ENCODE data around the gene CYGB.

CYGB gene

GRCh38 chr17:76500074-76500746 is 37.3 kb downstream of the CYGB start:
- H3K4me3 ChIP-seq (ENCODE audit: low read length), result peak overlapping the region; percentile 89
- no peak for TF ChIP-seq CTCF (IDR thresholded peaks at IDR 0.05; ENCODE audit: insufficient read depth, low read depth, low read length, missing control alignments)
- peak; percentile 34 for DNase-seq (ENCODE audit: low read depth)

DNA sequence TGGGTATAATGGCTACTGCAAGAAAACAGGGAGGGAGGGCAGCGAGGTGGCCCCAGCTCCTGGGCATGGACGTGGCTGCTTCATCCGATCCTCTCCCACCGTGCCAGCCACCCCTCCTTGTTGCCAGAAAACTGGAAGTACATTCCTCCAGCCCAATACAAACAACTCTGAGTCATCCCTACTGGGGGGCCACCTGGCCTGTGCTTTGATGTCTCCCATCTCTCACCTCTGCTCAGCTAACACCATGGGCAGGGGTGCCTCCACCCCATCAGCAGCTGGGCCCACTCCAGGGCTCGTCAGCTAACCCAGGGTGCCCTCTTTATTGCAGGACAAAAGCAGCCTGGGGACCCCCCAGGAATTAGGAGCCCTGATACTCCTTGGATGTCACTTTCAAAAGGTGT is 38.2 kb downstream of the CYGB start:
- H3K4me3 ChIP-seq (ENCODE audit: low read length), result peak overlapping the region; percentile 89

DNA sequence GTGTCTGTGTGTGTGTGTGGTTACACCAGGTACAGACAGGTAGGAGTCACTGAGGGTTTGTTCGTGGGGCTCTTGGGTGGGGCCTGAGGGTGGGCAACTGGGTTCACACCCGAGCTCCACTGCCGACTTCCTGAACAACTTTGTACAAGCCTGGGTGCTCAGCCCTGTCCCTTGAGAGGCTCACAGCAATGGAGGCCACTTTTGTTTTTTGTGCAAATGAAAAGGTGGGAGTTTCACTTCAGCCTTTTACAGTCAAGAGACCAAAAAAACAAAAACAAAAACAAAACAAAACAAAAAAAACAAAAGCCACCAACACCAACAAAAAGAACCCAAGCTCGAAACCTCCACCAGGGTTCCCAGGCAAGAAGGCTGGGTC is 38.6 kb downstream of the CYGB start:
- DNase-seq (ENCODE audit: low read depth), result no peak
- no peak overlapping the region for H3K4me3 ChIP-seq (ENCODE audit: low read length)
- TF ChIP-seq CTCF (IDR thresholded peaks at IDR 0.05; ENCODE audit: insufficient read depth, low read depth, low read length, missing control alignments), result no peak

More for the DNA sequence above, 38.2 kb downstream of the CYGB start:
- DNase-seq (ENCODE audit: low read depth), result peak; percentile 42
- TF ChIP-seq CTCF (IDR thresholded peaks at IDR 0.05; ENCODE audit: insufficient read depth, low read depth, low read length, missing control alignments), result no peak

DNA sequence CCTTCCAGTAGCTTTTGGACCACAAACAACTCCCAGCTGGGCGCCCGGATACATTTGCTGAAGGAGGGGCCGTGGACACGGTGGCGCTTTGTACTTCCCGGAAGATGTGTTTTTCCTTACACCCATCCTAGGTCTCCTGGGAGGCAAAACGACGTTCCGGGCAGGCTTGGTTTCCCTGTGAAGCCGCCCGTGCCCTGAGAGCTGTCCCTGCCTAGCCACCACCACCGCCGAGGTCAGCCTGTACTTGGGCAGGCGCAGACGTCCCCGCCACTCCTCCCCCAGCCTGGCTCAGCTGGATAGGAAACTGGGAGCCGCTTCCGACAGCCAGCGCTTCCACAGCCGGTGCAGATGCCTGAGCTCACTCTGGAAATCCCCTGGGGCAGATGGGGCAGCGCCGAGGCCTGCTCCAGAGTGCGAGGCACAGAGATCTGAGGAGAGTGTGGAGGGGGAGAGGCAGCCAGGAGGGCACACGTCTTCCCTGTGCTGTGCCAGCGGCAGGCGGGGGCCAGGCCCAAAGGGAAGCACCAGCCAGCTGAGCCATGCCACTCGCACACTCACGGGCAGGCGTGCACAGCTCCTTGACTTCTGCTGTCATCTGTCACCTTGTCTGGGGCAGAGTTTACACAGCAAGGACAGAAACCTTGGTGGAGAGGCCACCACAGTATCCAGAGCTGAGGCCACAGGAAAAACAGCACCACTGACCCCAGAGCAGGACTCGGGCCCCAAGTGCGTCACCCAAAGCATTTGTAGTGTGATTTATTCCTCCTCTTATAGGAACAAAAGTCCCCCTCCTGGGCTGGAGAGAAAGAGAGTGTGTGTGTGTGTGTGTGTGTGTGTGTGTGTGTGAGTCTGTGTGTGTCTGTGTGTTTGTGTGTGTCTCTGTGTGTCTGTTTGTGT is 39.3 kb downstream of the CYGB start:
- H3K4me3 ChIP-seq (ENCODE audit: low read length), result no peak overlapping the region
- no peak for TF ChIP-seq CTCF (IDR thresholded peaks at IDR 0.05; ENCODE audit: insufficient read depth, low read depth, low read length, missing control alignments)
- peak; percentile 95 for DNase-seq (ENCODE audit: low read depth)

GRCh38 chr17:76497699-76497978 is 39.9 kb downstream of the CYGB start:
- DNase-seq (ENCODE audit: low read depth), result no peak
- H3K4me3 ChIP-seq (ENCODE audit: low read length), result no peak overlapping the region
- no peak for TF ChIP-seq CTCF (IDR thresholded peaks at IDR 0.05; ENCODE audit: insufficient read depth, low read depth, low read length, missing control alignments)

DNA sequence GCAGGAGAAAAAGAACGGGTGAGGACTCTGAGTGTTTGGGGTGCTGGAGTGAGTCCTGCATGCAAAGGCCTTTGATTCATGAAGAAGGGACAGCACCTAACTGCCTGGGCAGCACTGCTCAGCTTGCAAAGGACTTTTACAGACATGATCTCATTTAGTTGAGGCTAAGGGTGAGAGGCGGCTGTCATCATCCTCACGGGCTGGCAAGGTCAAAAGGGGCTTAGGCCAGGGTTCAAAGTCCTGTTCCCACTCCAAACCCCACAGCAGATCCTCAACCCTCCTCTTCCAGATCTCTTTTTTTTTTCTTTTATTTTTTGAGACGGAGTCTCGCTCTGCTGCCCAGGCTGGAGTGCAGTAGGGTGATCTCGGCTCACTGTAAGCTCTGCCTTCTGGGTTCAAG is 41.0 kb downstream of the CYGB start:
- no peak overlapping the region for H3K4me3 ChIP-seq (ENCODE audit: low read length)
- no peak for TF ChIP-seq CTCF (IDR thresholded peaks at IDR 0.05; ENCODE audit: insufficient read depth, low read depth, low read length, missing control alignments)
- DNase-seq (ENCODE audit: low read depth), result no peak
